Activated CD4-positive, CD25-positive, alpha-beta regulatory T cell treated with anti-CD3 and anti-CD28 coated beads, Interleukin-2, amount 50 U/mL, for 16 hours (primary cell): Measurements from ENCODE around the gene ZNF792.
"Not testable (repeated sequence)": the region's sequence is repeated elsewhere in the genome, so short reads cannot be mapped to it uniquely, and the experiment has no call there.

Source experiments
- DNase-seq: peaks from one replicate; pipeline ENCODE4 v3.0.0-alpha.2; 2020; ENCODE audit warnings: low read depth, low spot score

Gene ZNF792

GRCh38 chr19:34998777-34999497 lies 34.9 kb upstream of the ZNF792 start:
- DNase-seq = no peak

GRCh38 chr19:34998224-34998623 lies 34.2 kb upstream of the ZNF792 start:
- not testable (repeated sequence) for DNase-seq

GRCh38 chr19:34997071-34997617 lies 33.1 kb upstream of the ZNF792 start:
- DNase-seq = no peak

GRCh38 chr19:34995551-34995950 lies 31.5 kb upstream of the ZNF792 start:
- no peak for DNase-seq

- no peak for DNase-seq
Observed at GRCh38 chr19:34994643-34995541, 30.9 kb upstream of the ZNF792 start.

- no peak for DNase-seq
Observed at GRCh38 chr19:34994286-34994642, 30.2 kb upstream of the ZNF792 start.

- not testable (repeated sequence) for DNase-seq
Observed at GRCh38 chr19:34992582-34992981, 28.6 kb upstream of the ZNF792 start.

- DNase-seq = no peak
Observed at GRCh38 chr19:34991542-34992333, 27.7 kb upstream of the ZNF792 start.

GRCh38 chr19:34990578-34991192 lies 26.7 kb upstream of the ZNF792 start:
- DNase-seq = no peak

- DNase-seq = no peak
Observed at GRCh38 chr19:34989298-34989697, 25.3 kb upstream of the ZNF792 start.

GRCh38 chr19:34988119-34988518 lies 24.1 kb upstream of the ZNF792 start:
- DNase-seq = no peak

- no peak for DNase-seq
Observed at GRCh38 chr19:34985249-34986022, 21.4 kb upstream of the ZNF792 start.

- no peak for DNase-seq
Observed at GRCh38 chr19:34984287-34984686, 20.3 kb upstream of the ZNF792 start.

GRCh38 chr19:34983786-34984185 lies 19.8 kb upstream of the ZNF792 start:
- DNase-seq = no peak

- DNase-seq = no peak
Observed at GRCh38 chr19:34982275-34982674, 18.2 kb upstream of the ZNF792 start.

GRCh38 chr19:34979819-34980640 lies 16.0 kb upstream of the ZNF792 start:
- no peak for DNase-seq

GRCh38 chr19:34976611-34977010 lies 12.6 kb upstream of the ZNF792 start:
- DNase-seq = no peak

- no peak for DNase-seq
Observed at GRCh38 chr19:34975056-34975455, 11.0 kb upstream of the ZNF792 start.

GRCh38 chr19:34974646-34975045 lies 10.6 kb upstream of the ZNF792 start:
- no peak for DNase-seq
